Mucosa of rectum (tissue), 2 donors: ENCODE results near the gene XYLB.
"Not testable (repeated sequence)": the region's sequence is repeated elsewhere in the genome, so short reads cannot be mapped to it uniquely, and the experiment has no call there.

Experiments
- H3K27ac ChIP-seq, 2 donors: one replicate each; pipeline ENCODE4 v1.7.0; 2013; ENCODE audit warnings: inconsistent platforms in 2 of 2, low read depth in 2 of 2, low read length in 2 of 2
- H3K27me3 ChIP-seq, 2 donors: one replicate each; pipeline ENCODE4 v1.7.0; 2013; ENCODE audit warnings: low read length in 2 of 2; ENCODE audit not compliant: control insufficient read depth in 2 of 2, insufficient read depth in 2 of 2
- H3K36me3 ChIP-seq, 2 donors: one replicate each; pipeline ENCODE4 v1.7.0; 2013; ENCODE audit warnings: low read length in 2 of 2; ENCODE audit not compliant: control insufficient read depth in 2 of 2, insufficient read depth in 2 of 2
- H3K4me1 ChIP-seq, 2 donors: one replicate each; pipeline ENCODE4 v1.7.0; 2013; ENCODE audit warnings: low read length in 2 of 2, mild to moderate bottlenecking in 1 of 2; ENCODE audit not compliant: control insufficient read depth in 2 of 2, insufficient read depth in 2 of 2
- H3K4me3 ChIP-seq, 2 donors: one replicate each; pipeline ENCODE4 v1.7.0; 2013; ENCODE audit warnings: low read length in 2 of 2
- H3K9ac ChIP-seq, 2 donors: one replicate each; pipeline ENCODE4 v1.7.0; 2013; ENCODE audit warnings: low read length in 2 of 2, low read depth in 1 of 2, mild to moderate bottlenecking in 1 of 2
- H3K9me3 ChIP-seq, 2 donors: one replicate each; pipeline ENCODE4 v1.7.0; 2013; ENCODE audit warnings: low read length in 2 of 2; ENCODE audit not compliant: control insufficient read depth in 2 of 2
- donor health status: healthy.
- donor health status: Normal muscosa, but diverticular disease.

Gene XYLB

DNA sequence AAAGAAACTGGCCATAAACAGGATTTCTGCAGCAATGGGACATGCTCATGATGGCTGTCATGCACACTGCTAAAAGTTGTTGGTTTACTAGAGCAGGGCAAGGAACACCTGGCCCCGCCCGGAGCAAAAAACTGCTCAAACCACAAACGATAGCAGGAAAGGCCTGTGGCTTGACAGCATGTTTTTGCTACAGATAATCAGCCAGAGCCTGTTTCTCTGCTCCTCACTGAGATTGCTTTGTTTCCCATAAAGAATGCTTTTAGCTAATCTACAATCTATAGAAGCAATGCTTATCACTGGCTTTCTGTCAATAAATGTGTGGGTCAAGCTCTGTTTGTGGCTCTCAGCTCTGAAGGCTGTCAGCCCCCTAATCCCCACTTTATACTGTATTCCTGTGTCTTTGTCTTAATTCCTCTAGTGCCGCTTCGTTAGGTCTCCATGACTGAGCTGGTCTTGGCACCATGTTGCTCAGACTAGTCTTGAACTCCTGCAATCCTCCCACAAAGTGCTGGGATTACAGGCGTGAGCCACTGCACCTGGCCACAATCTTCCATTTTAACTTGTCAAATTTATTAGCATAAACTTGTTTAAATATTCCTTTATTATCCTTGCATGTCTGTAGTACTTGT, 80.3 kb downstream of the XYLB start:
- not testable (repeated sequence) for H3K27ac ChIP-seq, H3K4me3 ChIP-seq, H3K4me1 ChIP-seq, H3K27me3 ChIP-seq, H3K9ac ChIP-seq, H3K36me3 ChIP-seq, H3K9me3 ChIP-seq

DNA sequence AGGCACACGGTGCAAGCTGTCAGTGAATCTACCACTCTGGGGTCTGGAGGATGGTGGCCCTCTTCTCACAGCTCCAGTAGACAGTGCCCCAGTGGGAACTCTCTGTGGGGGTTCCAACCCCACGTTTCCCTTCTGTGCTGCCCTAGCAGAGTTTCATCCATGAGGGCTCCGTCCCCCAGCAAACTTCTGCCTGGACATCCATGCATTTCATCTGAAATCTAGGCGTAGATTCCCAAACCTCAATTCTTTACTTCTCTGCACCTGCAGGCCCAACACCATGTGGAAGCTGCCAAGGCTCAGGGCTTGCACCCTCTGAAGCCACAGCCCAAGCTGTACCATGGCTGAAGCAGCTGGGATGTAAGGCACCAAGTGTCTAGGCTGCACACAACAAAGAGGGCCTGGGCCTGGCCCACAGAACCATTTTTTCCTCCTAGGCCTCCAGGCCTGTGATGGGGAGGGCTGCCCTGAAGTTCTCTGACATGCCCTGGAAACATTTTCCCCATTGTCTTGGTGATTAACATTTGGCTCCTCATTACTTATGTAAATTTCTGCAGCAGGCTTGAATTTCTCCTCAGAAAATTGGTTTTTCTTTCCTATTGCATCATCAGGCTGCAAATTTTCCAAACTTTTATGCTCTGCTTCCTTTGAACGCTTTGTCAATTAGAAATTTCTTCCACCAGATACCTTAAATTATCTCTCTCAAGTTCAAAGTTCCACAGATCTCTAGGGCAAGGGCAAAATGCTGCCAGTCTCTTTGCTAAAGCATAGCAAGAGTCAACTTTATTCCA, 86.5 kb downstream of the XYLB start:
- H3K9ac ChIP-seq, H3K27me3 ChIP-seq, H3K36me3 ChIP-seq, H3K4me1 ChIP-seq, H3K4me3 ChIP-seq, H3K27ac ChIP-seq: not testable (repeated sequence)
- H3K9me3 ChIP-seq = peaks cover 0 to 18% of the 10 kb centered on the region in 2 donors

DNA sequence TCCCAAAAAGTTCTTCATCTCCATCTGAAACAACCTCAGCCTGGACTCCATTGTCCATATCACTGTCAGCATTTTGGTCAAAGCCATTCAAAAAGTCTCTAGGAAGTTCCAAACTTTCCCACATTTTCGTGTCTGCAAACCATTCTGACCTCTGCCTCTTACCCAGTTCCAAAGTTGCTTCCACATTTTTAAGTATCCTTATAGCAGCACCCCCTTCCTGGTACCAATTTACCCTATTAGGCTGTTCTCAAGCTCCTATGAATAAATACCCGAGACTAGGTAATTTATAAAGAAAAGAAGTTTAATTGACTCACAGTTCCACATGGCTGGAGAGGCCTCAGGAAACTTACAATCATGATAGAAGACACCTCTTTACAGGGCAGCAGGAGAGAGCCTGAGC, 87.1 kb downstream of the XYLB start:
- H3K27me3 ChIP-seq, H3K4me3 ChIP-seq, H3K36me3 ChIP-seq, H3K27ac ChIP-seq, H3K9ac ChIP-seq, H3K4me1 ChIP-seq: not testable (repeated sequence)
- H3K9me3 ChIP-seq = peaks cover under 1 to 18% of the 10 kb centered on the region in 2 donors

GRCh38 chr3:38438436-38439069, 92.0 kb downstream of the XYLB start:
- H3K4me1 ChIP-seq, H3K4me3 ChIP-seq, H3K27me3 ChIP-seq, H3K27ac ChIP-seq, H3K36me3 ChIP-seq, H3K9ac ChIP-seq: not testable (repeated sequence)
- H3K9me3 ChIP-seq = peaks cover 3 to 12% of the 10 kb centered on the region in 2 donors

GRCh38 chr3:38443205-38443604, 96.6 kb downstream of the XYLB start:
- not testable (repeated sequence) for H3K9ac ChIP-seq, H3K9me3 ChIP-seq, H3K27ac ChIP-seq, H3K4me1 ChIP-seq, H3K4me3 ChIP-seq, H3K36me3 ChIP-seq, H3K27me3 ChIP-seq

- Histone ChIP-seq H3K9me3 (no peaks in the 10 kb centered on the region), H3K27me3 (no peaks in the 10 kb centered on the region), H3K36me3 (no peaks in the 10 kb centered on the region), H3K4me1 (no peaks in the 10 kb centered on the region), H3K4me3 (no peak overlapping the region), H3K27ac (no peak overlapping the region), H3K9ac (no peak overlapping the region)
These were observed 99.6 kb downstream of the XYLB start for GRCh38 chr3:38446085-38446686.

GRCh38 chr3:38446812-38447211, 100.2 kb downstream of the XYLB start:
- H3K9ac ChIP-seq = no peak overlapping the region
- no peaks in the 10 kb centered on the region for H3K27me3 ChIP-seq
- no peaks in the 10 kb centered on the region for H3K9me3 ChIP-seq

GRCh38 chr3:38450853-38451252, 104.3 kb downstream of the XYLB start:
- Histone ChIP-seq H3K27me3 (no peaks in the 10 kb centered on the region), H3K4me3 (no peak overlapping the region), H3K9me3 (no peaks in the 10 kb centered on the region), H3K27ac (no peak overlapping the region), H3K4me1 (peaks cover 12 to 19% of the 10 kb centered on the region in 2 donors), H3K36me3 (no peaks in the 10 kb centered on the region), H3K9ac (no peak overlapping the region)

More at GRCh38 chr3:38446812-38447211, 100.2 kb downstream of the XYLB start:
- Histone ChIP-seq H3K4me3 (no peak overlapping the region), H3K4me1 (no peaks in the 10 kb centered on the region), H3K36me3 (no peaks in the 10 kb centered on the region), H3K27ac (no peak overlapping the region)

GRCh38 chr3:38453075-38453912, 106.7 kb downstream of the XYLB start, which contains the start of gene ACVR2B:
Gene ACVR2B, plus strand, starts transcription at chr3:38453890. Its CDS starts 433 bp downstream, at chr3:38454323.
- Histone ChIP-seq H3K27me3 (no peaks in the 10 kb centered on the region), H3K9me3 (no peaks in the 10 kb centered on the region), H3K36me3 (no peaks in the 10 kb centered on the region), H3K9ac (peak within 1 kb of the TSS; percentile 77 to 86), H3K4me1 (peaks cover 23 to 31% of the 10 kb centered on the region in 2 donors), H3K27ac (peak within 1 kb of the TSS; percentile 87 to 92), H3K4me3 (peak within 1 kb of the TSS; percentile 87 to 92)
